Mesenchymal stem cell (in vitro differentiated cells and primary cell): Measurements from ENCODE around the gene ADD3.

ENCODE experiments used
- DNase-seq: peaks from one replicate; pipeline ENCODE4 v3.0.0-alpha.2; 2013
- H2AFZ ChIP-seq: one replicate; pipeline ENCODE4 v1.6.1; 2013; ENCODE audit warnings: low read depth, mild to moderate bottlenecking, control low read depth, inconsistent platforms, low read length, moderate library complexity
- H2AK5ac ChIP-seq: 2 replicates; pipeline ENCODE4 v1.6.1; 2013; ENCODE audit warnings: low read length, moderate library complexity, mild to moderate bottlenecking, inconsistent platforms; ENCODE audit not compliant: severe bottlenecking
- H2BK120ac ChIP-seq: one replicate; pipeline ENCODE4 v1.6.1; 2013; ENCODE audit warnings: low read depth, mild to moderate bottlenecking, inconsistent platforms, low read length, moderate library complexity
- H2BK12ac ChIP-seq, 2 experiments: one replicate each; pipeline ENCODE4 v1.6.1; 2013; ENCODE audit warnings: inconsistent platforms in 2 of 2, low read length in 2 of 2, mild to moderate bottlenecking in 2 of 2, moderate library complexity in 2 of 2, control low read depth in 1 of 2
- H2BK15ac ChIP-seq: one replicate; pipeline ENCODE4 v1.6.1; 2013; ENCODE audit warnings: mild to moderate bottlenecking, low read depth, inconsistent platforms; ENCODE audit not compliant: poor library complexity, severe bottlenecking
- H2BK5ac ChIP-seq: 2 replicates; pipeline ENCODE4 v1.6.1; 2013; ENCODE audit warnings: low read depth, mild to moderate bottlenecking, low read length, control low read depth, inconsistent platforms; ENCODE audit not compliant: poor library complexity, severe bottlenecking
- H3K14ac ChIP-seq, 2 experiments: one replicate each; pipeline ENCODE4 v1.6.1; 2013; ENCODE audit warnings: inconsistent platforms in 2 of 2, low read length in 2 of 2, control low read depth in 1 of 2, mild to moderate bottlenecking in 1 of 2, moderate library complexity in 1 of 2
- H3K18ac ChIP-seq, 2 experiments: one replicate each; pipeline ENCODE4 v1.6.1; 2013; ENCODE audit warnings: inconsistent platforms in 2 of 2, low read length in 2 of 2, control low read depth in 1 of 2, low read depth in 1 of 2, mild to moderate bottlenecking in 1 of 2
- H3K23ac ChIP-seq, 2 experiments: one replicate each; pipeline ENCODE4 v1.6.1; 2013; ENCODE audit warnings: inconsistent platforms in 2 of 2, low read length in 2 of 2, mild to moderate bottlenecking in 2 of 2, moderate library complexity in 2 of 2, control low read depth in 1 of 2
- H3K27ac ChIP-seq: 2 replicates; pipeline ENCODE4 v1.5.1; 2013; ENCODE audit warnings: mild to moderate bottlenecking, moderate library complexity, low read length, control low read depth, inconsistent platforms; ENCODE audit not compliant: poor library complexity, severe bottlenecking
- H3K27me3 ChIP-seq, 2 experiments: 2 replicates each; pipeline versions ENCODE4 v1.6.1 to v1.7.0; 2013; ENCODE audit warnings: low read length in 2 of 2, mild to moderate bottlenecking in 2 of 2, moderate library complexity in 2 of 2, control low read depth in 1 of 2, inconsistent platforms in 1 of 2; ENCODE audit not compliant: control insufficient read depth in 1 of 2, insufficient read depth in 1 of 2
- H3K36me3 ChIP-seq, 2 experiments: 2 replicates each; pipeline versions ENCODE4 v1.6.1 to v1.7.0; 2013; ENCODE audit warnings: low read length in 2 of 2, control low read depth in 1 of 2, inconsistent platforms in 1 of 2, low read depth in 1 of 2, mild to moderate bottlenecking in 1 of 2; ENCODE audit not compliant: insufficient read depth in 2 of 2, control insufficient read depth in 1 of 2
- H3K4ac ChIP-seq, 2 experiments: one replicate each; pipeline ENCODE4 v1.6.1; 2013; ENCODE audit warnings: inconsistent platforms in 2 of 2, low read length in 2 of 2, mild to moderate bottlenecking in 2 of 2, moderate library complexity in 2 of 2, control low read depth in 1 of 2, low read depth in 1 of 2
- H3K4me1 ChIP-seq: 2 replicates; pipeline ENCODE4 v1.6.1; 2013; ENCODE audit warnings: low read depth, low read length, control low read depth; ENCODE audit not compliant: control insufficient read depth, insufficient read depth
- H3K4me2 ChIP-seq: 2 replicates; pipeline ENCODE4 v1.6.1; 2013; ENCODE audit warnings: low read length, mild to moderate bottlenecking, inconsistent platforms; ENCODE audit not compliant: poor library complexity, severe bottlenecking
- H3K4me3 ChIP-seq, 2 experiments: 2 replicates each; pipeline versions ENCODE4 v1.5.1 to v1.7.0; 2013; ENCODE audit warnings: low read length in 2 of 2, mild to moderate bottlenecking in 2 of 2, control low read depth in 1 of 2, low read depth in 1 of 2; ENCODE audit not compliant: insufficient read depth in 1 of 2
- H3K79me1 ChIP-seq: replicated peaks from 2 replicates; pipeline ENCODE4 v1.6.1; 2013; ENCODE audit warnings: mild to moderate bottlenecking, control low read depth, low read length, inconsistent platforms; ENCODE audit not compliant: poor library complexity, severe bottlenecking
- H3K9ac ChIP-seq: 2 replicates; pipeline ENCODE4 v1.7.0; 2013; ENCODE audit warnings: mild to moderate bottlenecking, low read length, moderate library complexity
- H3K9me3 ChIP-seq: 2 replicates; pipeline ENCODE4 v1.7.0; 2013; ENCODE audit warnings: mild to moderate bottlenecking, low read length; ENCODE audit not compliant: control insufficient read depth
- H4K8ac ChIP-seq: one replicate; pipeline ENCODE4 v1.6.1; 2013; ENCODE audit warnings: inconsistent platforms, mild to moderate bottlenecking, low read length, moderate library complexity
- H4K91ac ChIP-seq: one replicate; pipeline ENCODE4 v1.6.1; 2013; ENCODE audit warnings: mild to moderate bottlenecking, low read length, inconsistent platforms
- WGBS: methylation state at CpG from one replicate; pipeline ENCODE4 v1.1.7; 2013; ENCODE audit warnings: mixed read lengths; 5-methylcytosine and 5-hydroxymethylcytosine counted together

ADD3 gene

GRCh38 chr10:109994711-109995577 is 12.8 kb upstream of the ADD3 start:
- 86% methylated on average over 5 of the region's 5 CpGs for WGBS

GRCh38 chr10:109995595-109995994 is 12.2 kb upstream of the ADD3 start:
- Histone ChIP-seq H2AK5ac (no peak overlapping the region), H2BK120ac (no peak overlapping the region), H3K4ac (no peak overlapping the region), H3K14ac (no peak overlapping the region), H3K36me3 (no peaks in the 10 kb centered on the region), H4K91ac (no peak overlapping the region), H3K23ac (no peak overlapping the region), H3K27me3 (no peaks in the 10 kb centered on the region), H3K79me1 (no peaks in the 10 kb centered on the region), H2BK15ac (no peak overlapping the region), H4K8ac (no peak overlapping the region), H3K9me3 (no peaks in the 10 kb centered on the region), H3K27ac (no peak overlapping the region), H3K18ac (no peak overlapping the region), H3K4me2 (no peak overlapping the region), H2BK5ac (no peak overlapping the region), H3K9ac (no peak overlapping the region), H3K4me1 (no peaks in the 10 kb centered on the region), H3K4me3 (no peak overlapping the region), H2AFZ (no peak overlapping the region), H2BK12ac (no peak overlapping the region)
- DNase-seq, result no peak
- WGBS, result 97% methylated on average over 3 of the region's 3 CpGs

More at GRCh38 chr10:109994711-109995577, 12.8 kb upstream of the ADD3 start:
- H4K91ac ChIP-seq, result no peak overlapping the region
- no peak overlapping the region for H2BK12ac ChIP-seq
- H3K4me2 ChIP-seq, result no peak overlapping the region
- no peak overlapping the region for H3K18ac ChIP-seq
- H3K9me3 ChIP-seq, result no peaks in the 10 kb centered on the region
- no peak overlapping the region for H3K27ac ChIP-seq
- no peak overlapping the region for H2BK120ac ChIP-seq
- no peak overlapping the region for H2AFZ ChIP-seq
- no peak overlapping the region for H3K4me3 ChIP-seq
- no peak overlapping the region for H2AK5ac ChIP-seq
- no peak overlapping the region for H3K14ac ChIP-seq
- no peak overlapping the region for H3K23ac ChIP-seq
- H4K8ac ChIP-seq, result no peak overlapping the region
- no peaks in the 10 kb centered on the region for H3K27me3 ChIP-seq
- no peak overlapping the region for H2BK5ac ChIP-seq
- no peak overlapping the region for H2BK15ac ChIP-seq
- H3K36me3 ChIP-seq, result no peaks in the 10 kb centered on the region
- H3K9ac ChIP-seq, result no peak overlapping the region
- H3K79me1 ChIP-seq, result no peaks in the 10 kb centered on the region
- DNase-seq, result no peak
- no peak overlapping the region for H3K4ac ChIP-seq
- H3K4me1 ChIP-seq, result no peaks in the 10 kb centered on the region

- H4K8ac ChIP-seq, result no peak overlapping the region
- H3K23ac ChIP-seq, result no peak overlapping the region
- H3K4me3 ChIP-seq, result no peak overlapping the region
- H3K27ac ChIP-seq, result no peak overlapping the region
- no peak overlapping the region for H3K4me2 ChIP-seq
- H3K27me3 ChIP-seq, result no peaks in the 10 kb centered on the region
- H3K36me3 ChIP-seq, result no peaks in the 10 kb centered on the region
- no peak overlapping the region for H3K18ac ChIP-seq
- no peaks in the 10 kb centered on the region for H3K4me1 ChIP-seq
- no peaks in the 10 kb centered on the region for H3K9me3 ChIP-seq
- H2BK12ac ChIP-seq, result no peak overlapping the region
- H4K91ac ChIP-seq, result no peak overlapping the region
- no peak overlapping the region for H3K14ac ChIP-seq
- no peak overlapping the region for H2BK15ac ChIP-seq
- 60% methylated on average over 2 of the region's 2 CpGs for WGBS
- DNase-seq, result no peak
- H3K4ac ChIP-seq, result no peak overlapping the region
- no peak overlapping the region for H2BK120ac ChIP-seq
- no peaks in the 10 kb centered on the region for H3K79me1 ChIP-seq
- peak overlapping the region; percentile 10 for H3K9ac ChIP-seq
- H2AFZ ChIP-seq, result no peak overlapping the region
- H2BK5ac ChIP-seq, result no peak overlapping the region
- H2AK5ac ChIP-seq, result no peak overlapping the region
Observed at GRCh38 chr10:109996225-109996624, 11.6 kb upstream of the ADD3 start.

- Histone ChIP-seq H3K27me3 (no peaks in the 10 kb centered on the region), H2AK5ac (no peak overlapping the region), H3K23ac (no peak overlapping the region), H3K14ac (no peak overlapping the region), H2BK5ac (no peak overlapping the region), H4K8ac (no peak overlapping the region), H3K36me3 (no peaks in the 10 kb centered on the region), H3K4me3 (no peak overlapping the region), H3K4me2 (no peak overlapping the region), H3K79me1 (no peaks in the 10 kb centered on the region), H2BK15ac (no peak overlapping the region), H3K9ac (no peak overlapping the region), H4K91ac (no peak overlapping the region), H3K4ac (no peak overlapping the region), H3K18ac (no peak overlapping the region), H2AFZ (no peak overlapping the region), H2BK120ac (no peak overlapping the region), H2BK12ac (no peak overlapping the region), H3K27ac (no peak overlapping the region), H3K9me3 (no peaks in the 10 kb centered on the region), H3K4me1 (no peaks in the 10 kb centered on the region)
- 69% methylated on average over 2 of the region's 3 CpGs for WGBS
- no peak for DNase-seq
Observed at GRCh38 chr10:109996766-109997171, 11.0 kb upstream of the ADD3 start.
